Thoracic aorta (tissue), 2 donors: ENCODE measurements around the gene SLC1A5. TPM values are rescaled to one million over a fixed set of nuclear protein-coding genes. Genes with fewer than 3 reads are reported as not detected.

Experiments used
- ATAC-seq: fragments of 150-250 bp; one replicate; pipeline ENCODE4 v1.8.0; 2017; ENCODE audit warnings: low read depth; ENCODE audit not compliant: insufficient number of reproducible peaks, low FRiP score
- DNase-seq: peaks from one replicate; pipeline ENCODE4 v3.0.0-alpha.2; 2020; ENCODE audit warnings: low spot score
- H3K27ac ChIP-seq, 2 donors: fragments of 200-600 bp; sonication (generic); 1 replicate in 1 of 2; 2 replicates in 1 of 2; pipeline ENCODE4 v1.5.1; 2016; ENCODE audit warnings: mild to moderate bottlenecking in 2 of 2, moderate library complexity in 2 of 2
- H3K27me3 ChIP-seq: fragments of 200-600 bp; sonication (generic); replicated peaks from 2 replicates; pipeline ENCODE4 v1.6.0; 2016; ENCODE audit warnings: mild to moderate bottlenecking; ENCODE audit not compliant: insufficient read depth
- H3K36me3 ChIP-seq: fragments of 200-600 bp; sonication (generic); one replicate; pipeline ENCODE4 v1.5.1; 2016
- H3K4me1 ChIP-seq, 2 donors: fragments of 200-600 bp; sonication (generic); 1 replicate in 1 of 2; 2 replicates in 1 of 2; pipeline versions ENCODE4 v1.5.1 to v1.6.0; 2016; ENCODE audit warnings: low read depth in 2 of 2, mild to moderate bottlenecking in 1 of 2; ENCODE audit not compliant: control insufficient read depth in 1 of 2
- H3K4me3 ChIP-seq: fragments of 200-600 bp; sonication (generic); 2 replicates; pipeline ENCODE4 v1.5.1; 2016; ENCODE audit warnings: mild to moderate bottlenecking
- H3K9me3 ChIP-seq: fragments of 200-600 bp; sonication (generic); 2 replicates; pipeline ENCODE4 v1.5.1; 2016
- CTCF ChIP-seq: fragments of 200-600 bp; sonication (generic); IDR thresholded peaks from one replicate; pipeline ENCODE4 v1.5.1; 2019; ENCODE audit warnings: antibody characterized with exemption
- total RNA-seq, 2 donors: library from RNA; depleted of rRNA; stranded (reverse); fragments of >200 nt; gene quantifications; one replicate each; pipeline versions ENCODE4 v1.1.0 to v1.2.3, GENCODE V29; 2016

SLC1A5 gene
- total RNA-seq, 2 donors from 2014 or later, result 48.7 to 66.2 TPM

- DNase-seq, result no peak
- Histone ChIP-seq H3K4me1 (peaks cover 5 to 39% of the 10 kb centered on the region in 2 donors), H3K27me3 (no peaks in the 10 kb centered on the region), H3K4me3 (peak overlapping the region; percentile 92), H3K9me3 (no peaks in the 10 kb centered on the region), H3K36me3 (no peaks in the 10 kb centered on the region), H3K27ac (no peak overlapping the region)
- no peak for TF ChIP-seq CTCF
- ATAC-seq, result no peak
Measured at GRCh38 chr19:46788968-46789338, 559 bp upstream of the SLC1A5 start.

GRCh38 chr19:46787331-46788261, 798 bp downstream of the SLC1A5 start:
- ATAC-seq (peak; percentile 42), DNase-seq (no peak)
- Histone ChIP-seq H3K4me1 (peaks cover 5 to 42% of the 10 kb centered on the region in 2 donors), H3K36me3 (peaks cover 4% of the 10 kb centered on the region), H3K27me3 (no peaks in the 10 kb centered on the region), H3K9me3 (no peaks in the 10 kb centered on the region), H3K27ac (peak overlapping the region; percentile 79 to 86), H3K4me3 (peak overlapping the region; percentile 92)
- TF ChIP-seq CTCF, result no peak

GRCh38 chr19:46787040-46787330, 1.4 kb downstream of the SLC1A5 start:
- no peak for ATAC-seq
- H3K27ac ChIP-seq, result peak overlapping the region; percentile 79 to 86
- no peaks in the 10 kb centered on the region for H3K27me3 ChIP-seq
- DNase-seq, result no peak
- H3K36me3 ChIP-seq, result peaks cover 8% of the 10 kb centered on the region
- H3K9me3 ChIP-seq, result no peaks in the 10 kb centered on the region
- TF ChIP-seq CTCF, result no peak
- H3K4me3 ChIP-seq, result peak overlapping the region; percentile 92
- peaks cover 5 to 42% of the 10 kb centered on the region in 2 donors for H3K4me1 ChIP-seq

GRCh38 chr19:46786236-46787039, 2.0 kb downstream of the SLC1A5 start:
- peaks cover 12% of the 10 kb centered on the region for H3K36me3 ChIP-seq
- ATAC-seq (no peak), DNase-seq (no peak)
- no peaks in the 10 kb centered on the region for H3K9me3 ChIP-seq
- H3K27ac ChIP-seq, result peak overlapping the region; percentile 79 to 86
- peak overlapping the region; percentile 92 for H3K4me3 ChIP-seq
- TF ChIP-seq CTCF, result no peak
- H3K4me1 ChIP-seq, result peaks cover 5 to 42% of the 10 kb centered on the region in 2 donors
- no peaks in the 10 kb centered on the region for H3K27me3 ChIP-seq

- peak overlapping the region; percentile 79 to 86 for H3K27ac ChIP-seq
- H3K36me3 ChIP-seq, result peaks cover 15% of the 10 kb centered on the region
- H3K9me3 ChIP-seq, result no peaks in the 10 kb centered on the region
- H3K4me3 ChIP-seq, result peak overlapping the region; percentile 92
- ATAC-seq, result no peak
- no peak for DNase-seq
- H3K4me1 ChIP-seq, result peaks cover 5 to 42% of the 10 kb centered on the region in 2 donors
- no peaks in the 10 kb centered on the region for H3K27me3 ChIP-seq
- no peak for TF ChIP-seq CTCF
Measured at GRCh38 chr19:46785980-46786235, 2.5 kb downstream of the SLC1A5 start.
